ENCODE data around the gene UBL5. TPM values are rescaled to one million over a fixed set of nuclear protein-coding genes. Genes with fewer than 3 reads are reported as not detected.

The UBL5 gene
- total RNA-seq, 1 donor from 2014 or later: 547 TPM

DNA sequence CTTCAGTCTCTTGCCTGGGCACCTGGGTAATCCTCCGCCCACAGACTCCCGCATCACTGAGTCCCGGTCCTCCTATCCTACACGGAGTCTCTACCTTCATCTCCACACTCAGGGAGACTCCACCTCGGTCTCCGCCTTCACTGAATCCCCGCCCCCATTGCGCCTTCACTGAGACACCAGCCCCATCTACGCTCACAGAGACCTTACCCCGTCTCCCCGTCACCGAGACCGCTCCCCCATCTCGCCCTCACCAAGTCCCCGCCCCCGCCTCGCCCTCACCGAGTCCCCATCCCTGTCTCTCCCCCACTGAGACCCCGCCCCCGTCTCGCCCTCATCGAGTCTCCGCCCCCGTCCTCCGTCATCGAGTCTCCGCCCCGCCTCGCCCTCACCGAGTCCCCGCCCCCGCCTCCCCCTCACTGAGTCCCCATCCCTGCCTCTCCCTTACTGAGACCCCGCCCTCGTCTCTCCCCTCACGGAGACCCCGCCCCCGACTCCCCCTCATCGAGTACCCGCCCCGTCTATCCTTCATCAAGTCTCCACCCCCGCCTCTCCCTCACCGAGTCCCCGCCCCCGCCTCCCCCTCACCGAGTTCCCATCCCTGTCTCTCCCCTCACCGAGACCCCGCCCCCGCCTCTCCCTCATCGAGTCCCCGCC is 36.0 kb upstream of the UBL5 start:
- Mint-ChIP-seq H3K4me1 (ENCODE audit: low read depth, unreplicated experiment) (peaks cover 14% of the 10 kb centered on the region), H3K4me3 (ENCODE audit: unreplicated experiment) (peak overlapping the region; percentile 83), H3K36me3 (ENCODE audit: low read depth, unreplicated experiment) (peaks cover 7% of the 10 kb centered on the region), H3K9me3 (ENCODE audit: unreplicated experiment) (peaks cover 3% of the 10 kb centered on the region), H3K27ac (ENCODE audit: unreplicated experiment) (peak overlapping the region; percentile 81), H3K27me3 (ENCODE audit: low read depth, unreplicated experiment) (no peaks in the 10 kb centered on the region)
- no peaks in the 10 kb centered on the region for H3K79me2 ChIP-seq (ENCODE audit: insufficient read depth, low read length)
- H3K36me3 ChIP-seq (ENCODE audit: insufficient read depth, low read length): no peaks in the 10 kb centered on the region
- H2AFZ ChIP-seq (ENCODE audit: low read depth, low read length): peak overlapping the region; percentile 77
- DNase-seq (ENCODE audit: low read depth) (peak; percentile 86), FAIRE-seq (no peak)
- TF ChIP-seq EZH2 (IDR thresholded peaks at IDR 0.05; ENCODE audit: insufficient read depth, low read length): no peak
- TF ChIP-seq, protein P1, sequence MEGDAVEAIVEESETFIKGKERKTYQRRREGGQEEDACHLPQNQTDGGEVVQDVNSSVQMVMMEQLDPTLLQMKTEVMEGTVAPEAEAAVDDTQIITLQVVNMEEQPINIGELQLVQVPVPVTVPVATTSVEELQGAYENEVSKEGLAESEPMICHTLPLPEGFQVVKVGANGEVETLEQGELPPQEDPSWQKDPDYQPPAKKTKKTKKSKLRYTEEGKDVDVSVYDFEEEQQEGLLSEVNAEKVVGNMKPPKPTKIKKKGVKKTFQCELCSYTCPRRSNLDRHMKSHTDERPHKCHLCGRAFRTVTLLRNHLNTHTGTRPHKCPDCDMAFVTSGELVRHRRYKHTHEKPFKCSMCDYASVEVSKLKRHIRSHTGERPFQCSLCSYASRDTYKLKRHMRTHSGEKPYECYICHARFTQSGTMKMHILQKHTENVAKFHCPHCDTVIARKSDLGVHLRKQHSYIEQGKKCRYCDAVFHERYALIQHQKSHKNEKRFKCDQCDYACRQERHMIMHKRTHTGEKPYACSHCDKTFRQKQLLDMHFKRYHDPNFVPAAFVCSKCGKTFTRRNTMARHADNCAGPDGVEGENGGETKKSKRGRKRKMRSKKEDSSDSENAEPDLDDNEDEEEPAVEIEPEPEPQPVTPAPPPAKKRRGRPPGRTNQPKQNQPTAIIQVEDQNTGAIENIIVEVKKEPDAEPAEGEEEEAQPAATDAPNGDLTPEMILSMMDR (IDR thresholded peaks at IDR 0.05; ENCODE audit: insufficient read depth, low read depth, low read length): no peak
- peak overlapping the region; percentile 83 for H3K9ac ChIP-seq (ENCODE audit: low read length)
- no peaks in the 10 kb centered on the region for H4K20me1 ChIP-seq (ENCODE audit: insufficient read depth, low read length)
- H3K9me3 ChIP-seq (ENCODE audit: insufficient read depth, low read depth, low read length): peaks cover 3% of the 10 kb centered on the region
- peak overlapping the region; percentile 64 for H3K4me3 ChIP-seq (ENCODE audit: insufficient read depth, low read depth, low read length)
- H3K4me1 ChIP-seq (ENCODE audit: insufficient read depth, low read length): no peaks in the 10 kb centered on the region
- H3K27me3 ChIP-seq (ENCODE audit: insufficient read depth, low read length): no peaks in the 10 kb centered on the region
- peak overlapping the region; percentile 97 for H3K4me2 ChIP-seq (ENCODE audit: low read length)
- peak overlapping the region; percentile 70 for H3K27ac ChIP-seq (ENCODE audit: low read depth, low read length)

DNA sequence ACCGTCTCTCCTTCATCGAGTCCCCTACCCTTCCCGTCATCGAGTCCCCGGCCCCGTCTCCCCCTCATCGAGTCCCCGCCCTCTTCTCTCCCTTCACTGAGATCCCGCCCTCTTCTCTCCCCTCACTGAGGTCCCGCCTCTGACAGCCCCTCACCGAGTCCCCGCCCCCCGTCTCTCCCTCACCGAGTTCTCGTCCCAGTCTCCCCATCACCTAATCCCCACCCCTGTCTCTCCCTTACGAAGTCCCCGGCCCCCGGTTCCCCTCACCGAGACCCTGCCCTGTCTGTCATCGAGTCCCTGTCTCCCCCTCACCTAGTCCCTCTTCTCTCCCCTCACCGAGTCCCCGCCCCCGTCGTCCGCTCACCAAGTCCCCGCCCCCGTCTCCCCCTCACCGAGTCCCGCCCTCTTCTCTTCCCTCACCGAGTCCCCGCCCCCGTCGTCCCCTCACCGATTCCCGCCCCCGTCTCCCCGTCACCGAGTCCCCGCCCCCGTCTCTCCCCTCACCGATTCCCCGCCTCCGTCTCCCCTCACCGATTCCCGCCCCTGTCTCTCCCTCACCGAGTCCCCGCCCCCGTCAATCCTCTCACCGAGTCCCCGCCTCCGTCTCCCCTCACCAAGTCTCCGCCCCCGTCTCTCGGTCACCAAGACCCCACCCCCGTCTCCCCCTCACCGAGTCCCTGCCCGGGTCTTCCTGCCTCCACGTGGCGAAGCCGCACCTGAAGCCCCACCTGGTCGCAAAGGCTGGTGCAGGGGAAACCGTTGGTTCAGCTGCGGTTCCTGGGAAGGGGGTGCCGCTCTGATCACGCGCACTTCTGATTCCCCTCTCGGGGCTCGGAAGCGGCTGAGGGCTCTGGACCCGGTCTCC is 35.3 kb upstream of the UBL5 start:
- Histone ChIP-seq H3K36me3 (ENCODE audit: insufficient read depth, low read length) (no peaks in the 10 kb centered on the region), H3K27ac (ENCODE audit: low read depth, low read length) (peak overlapping the region; percentile 70), H3K4me3 (ENCODE audit: insufficient read depth, low read depth, low read length) (peak overlapping the region; percentile 74), H2AFZ (ENCODE audit: low read depth, low read length) (peak overlapping the region; percentile 100), H3K27me3 (ENCODE audit: insufficient read depth, low read length) (no peaks in the 10 kb centered on the region), H3K4me1 (ENCODE audit: insufficient read depth, low read length) (no peaks in the 10 kb centered on the region), H3K4me2 (ENCODE audit: low read length) (peak overlapping the region; percentile 97), H3K79me2 (ENCODE audit: insufficient read depth, low read length) (no peaks in the 10 kb centered on the region), H3K9me3 (ENCODE audit: insufficient read depth, low read depth, low read length) (no peaks in the 10 kb centered on the region), H3K9ac (ENCODE audit: low read length) (peak overlapping the region; percentile 84), H4K20me1 (ENCODE audit: insufficient read depth, low read length) (no peaks in the 10 kb centered on the region)
- Mint-ChIP-seq H3K36me3 (ENCODE audit: low read depth, unreplicated experiment) (peaks cover 7% of the 10 kb centered on the region), H3K9me3 (ENCODE audit: unreplicated experiment) (peaks cover 3% of the 10 kb centered on the region), H3K27ac (ENCODE audit: unreplicated experiment) (peak overlapping the region; percentile 66), H3K4me3 (ENCODE audit: unreplicated experiment) (peak overlapping the region; percentile 83), H3K27me3 (ENCODE audit: low read depth, unreplicated experiment) (no peaks in the 10 kb centered on the region), H3K4me1 (ENCODE audit: low read depth, unreplicated experiment) (peaks cover 14% of the 10 kb centered on the region)
- TF ChIP-seq, protein P1 (IDR thresholded peaks at IDR 0.05; ENCODE audit: insufficient read depth, low read depth, low read length): no peak
- FAIRE-seq (no peak), DNase-seq (ENCODE audit: low read depth) (peak; percentile 82)

Measured in astrocyte (in vitro differentiated cells and primary cell).